Stimulated activated CD4-positive, alpha-beta T cell treated with anti-CD3 and anti-CD28 coated beads, Interleukin-1b, Interleukin-23, amount 100 ng/mL, for 24 hours (primary cell): ENCODE measurements around the gene SLC26A11.
A peak's percentile ranks its signal among the peaks of the same experiment; 100 is the strongest.
"Not testable (repeated sequence)": the region's sequence is repeated elsewhere in the genome, so short reads cannot be mapped to it uniquely, and the experiment has no call there.

Experiments used
- DNase-seq, 4 experiments: peaks; one replicate each; pipeline ENCODE4 v3.0.0-alpha.2; 2020; ENCODE audit warnings: low read depth in 4 of 4, low spot score in 1 of 4

Gene SLC26A11

DNA sequence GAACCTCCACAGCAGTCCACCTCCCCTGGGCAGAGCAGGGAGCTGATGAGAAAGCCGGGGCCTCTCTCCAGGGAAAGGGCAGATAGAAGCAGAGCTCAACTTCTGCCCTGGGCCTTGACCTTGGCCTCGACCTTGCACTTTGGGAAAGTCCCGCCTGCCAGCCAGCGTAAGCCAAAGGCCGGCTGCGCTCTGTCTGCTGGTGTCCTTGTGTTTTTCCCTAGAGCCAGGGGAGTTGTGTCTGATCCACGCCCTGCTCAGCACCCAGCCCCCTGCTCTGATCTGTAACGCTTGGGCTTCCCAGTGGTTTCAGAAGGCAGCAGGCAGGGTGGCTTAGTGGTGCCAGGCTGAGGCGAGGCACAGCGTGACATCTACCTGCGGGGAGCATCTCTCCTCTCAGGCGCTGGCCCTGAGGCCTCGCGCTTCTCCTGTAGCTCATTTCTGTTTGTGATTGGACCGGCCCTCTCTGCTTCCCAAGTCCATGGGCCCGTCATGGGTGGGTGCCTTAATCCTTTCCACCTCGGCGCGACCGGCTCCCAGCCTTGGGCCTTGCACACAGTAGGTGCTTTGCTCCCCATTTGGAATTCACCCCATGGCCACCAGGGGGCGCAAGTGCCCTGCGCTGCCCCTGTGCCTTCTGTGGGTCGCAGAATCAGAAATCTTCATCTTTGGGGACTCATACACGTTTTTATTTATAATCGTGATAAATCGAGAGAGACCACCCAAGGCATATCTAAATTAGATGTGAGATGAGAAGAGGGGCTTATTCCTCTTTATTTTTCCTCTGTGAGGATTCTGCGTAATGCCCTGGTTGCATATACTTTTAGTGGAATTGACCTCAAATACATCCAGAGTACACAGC, 24.3 kb upstream of the SLC26A11 start:
- DNase-seq: peak; percentile 28 to 42 (median 34)

DNA sequence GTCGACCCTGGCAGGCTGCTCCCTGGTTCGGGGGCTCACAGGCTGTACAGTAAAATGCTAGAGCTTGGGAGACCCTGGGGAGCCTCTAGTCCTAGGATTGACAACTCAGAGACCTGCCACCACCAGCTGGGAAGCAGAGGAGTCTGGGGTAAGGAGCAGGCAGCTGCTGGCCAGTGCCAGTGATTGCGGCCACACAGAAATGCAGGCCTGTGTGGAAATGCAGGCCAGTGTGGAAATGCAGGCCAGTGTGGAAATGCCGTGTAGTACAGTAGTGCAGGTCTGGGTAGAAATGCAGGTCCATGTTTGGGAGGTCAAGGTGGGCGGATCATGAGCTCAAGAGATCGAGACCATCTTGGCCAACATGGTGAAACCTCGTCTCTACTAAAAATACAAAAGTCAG, 23.6 kb upstream of the SLC26A11 start:
- DNase-seq: no peak

DNA sequence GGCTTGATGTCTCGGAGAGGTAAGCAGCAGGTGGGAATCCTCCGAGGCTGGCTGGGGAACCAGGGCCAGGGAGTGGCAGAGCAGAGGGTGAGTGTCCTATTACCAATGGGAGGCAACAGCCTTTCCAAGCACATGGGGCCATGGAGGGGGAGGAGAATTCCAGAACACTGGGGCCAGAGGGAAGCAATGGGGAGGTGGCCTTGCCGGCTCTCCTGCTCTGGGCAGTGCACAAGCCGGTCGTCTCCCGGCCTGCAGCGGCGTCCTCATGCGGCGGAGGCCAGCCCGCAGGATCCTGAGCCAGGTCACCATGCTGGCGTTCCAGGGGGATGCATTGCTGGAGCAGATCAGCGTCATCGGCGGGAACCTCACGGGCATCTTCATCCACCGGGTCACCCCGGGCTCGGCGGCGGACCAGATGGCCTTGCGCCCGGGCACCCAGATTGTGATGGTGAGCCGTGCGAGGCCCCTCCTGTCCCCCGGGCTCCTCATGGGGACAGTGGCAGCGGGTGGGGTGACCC, 22.0 kb upstream of the SLC26A11 start:
- DNase-seq: no peak

DNA sequence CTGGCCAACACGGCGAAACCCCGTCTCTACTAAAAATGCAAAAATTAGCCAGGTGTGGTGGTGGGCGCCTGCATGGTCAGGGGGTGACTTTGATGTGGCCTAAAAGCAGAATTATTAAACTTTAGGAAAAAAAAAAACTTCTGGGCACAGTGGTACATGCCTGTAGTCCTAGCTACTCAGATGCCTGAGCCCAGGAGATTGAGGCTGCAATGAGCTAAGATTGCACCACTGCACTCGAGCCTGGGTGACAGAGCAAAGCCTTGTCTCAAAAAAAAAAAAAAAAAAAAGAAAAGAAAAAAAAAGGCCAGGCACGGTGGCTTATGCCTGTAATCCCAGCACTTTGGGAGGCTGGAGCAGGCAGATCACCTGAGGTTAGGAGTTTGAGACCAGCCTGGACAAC, 20.9 kb upstream of the SLC26A11 start:
- not testable (repeated sequence) for DNase-seq

DNA sequence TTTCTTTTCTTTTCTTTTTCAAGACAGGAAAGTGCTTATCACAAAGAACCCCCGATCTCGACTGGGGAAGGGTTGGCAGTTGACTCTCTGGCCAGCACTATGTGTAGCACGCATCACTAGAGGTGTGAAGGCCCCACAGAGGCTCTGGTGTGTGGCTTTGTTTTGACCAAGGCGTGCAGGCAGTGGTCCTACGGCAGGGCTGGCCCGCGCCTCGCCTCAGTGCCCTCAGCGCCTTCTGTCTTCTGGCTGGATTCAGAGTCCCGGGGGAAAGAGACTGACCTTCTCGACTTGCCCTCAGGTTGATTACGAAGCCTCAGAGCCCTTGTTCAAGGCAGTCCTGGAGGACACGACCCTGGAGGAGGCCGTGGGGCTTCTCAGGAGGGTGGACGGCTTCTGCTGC, 18.8 kb upstream of the SLC26A11 start:
- no peak for DNase-seq

DNA sequence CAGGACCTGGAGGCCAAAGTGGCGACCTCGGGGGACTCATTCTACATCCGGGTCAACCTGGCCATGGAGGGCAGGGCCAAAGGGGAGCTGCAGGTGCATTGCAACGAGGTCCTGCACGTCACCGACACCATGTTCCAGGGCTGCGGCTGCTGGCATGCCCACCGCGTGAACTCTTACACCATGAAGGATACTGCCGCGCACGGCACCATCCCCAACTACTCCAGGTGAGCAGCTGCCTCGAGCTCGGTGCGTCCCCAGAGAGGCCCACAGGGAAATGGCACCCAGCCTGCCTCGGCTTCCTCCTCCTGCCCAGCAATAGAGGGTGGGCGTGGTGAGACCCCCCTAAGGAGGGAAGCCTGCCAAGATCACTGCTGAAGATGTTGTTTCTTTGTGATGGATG, 18.0 kb upstream of the SLC26A11 start:
- DNase-seq: no peak

DNA sequence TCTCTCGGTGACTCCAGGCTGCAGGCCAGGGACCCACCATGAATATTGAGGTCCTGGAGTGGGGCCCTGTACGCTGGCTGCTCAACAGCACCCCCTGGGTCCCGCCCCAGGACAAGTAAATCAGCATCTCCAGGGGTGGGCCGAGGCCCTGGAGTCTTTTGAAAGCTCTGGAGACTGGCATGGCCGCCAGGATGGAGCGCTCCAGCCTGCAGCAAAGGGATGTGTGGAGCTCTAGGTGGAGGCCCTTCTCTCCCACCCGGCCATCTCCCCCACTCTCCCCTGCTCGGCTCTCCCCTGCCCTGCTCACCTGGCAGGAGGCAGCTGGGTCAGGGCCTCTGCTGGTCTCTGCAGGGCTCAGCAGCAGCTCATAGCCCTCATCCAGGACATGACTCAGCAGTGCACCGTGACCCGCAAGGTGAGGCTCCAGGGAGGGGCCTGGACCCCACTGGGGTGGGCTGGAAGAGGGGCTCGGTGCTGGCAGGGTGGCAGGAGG, 16.7 kb upstream of the SLC26A11 start:
- no peak for DNase-seq

DNA sequence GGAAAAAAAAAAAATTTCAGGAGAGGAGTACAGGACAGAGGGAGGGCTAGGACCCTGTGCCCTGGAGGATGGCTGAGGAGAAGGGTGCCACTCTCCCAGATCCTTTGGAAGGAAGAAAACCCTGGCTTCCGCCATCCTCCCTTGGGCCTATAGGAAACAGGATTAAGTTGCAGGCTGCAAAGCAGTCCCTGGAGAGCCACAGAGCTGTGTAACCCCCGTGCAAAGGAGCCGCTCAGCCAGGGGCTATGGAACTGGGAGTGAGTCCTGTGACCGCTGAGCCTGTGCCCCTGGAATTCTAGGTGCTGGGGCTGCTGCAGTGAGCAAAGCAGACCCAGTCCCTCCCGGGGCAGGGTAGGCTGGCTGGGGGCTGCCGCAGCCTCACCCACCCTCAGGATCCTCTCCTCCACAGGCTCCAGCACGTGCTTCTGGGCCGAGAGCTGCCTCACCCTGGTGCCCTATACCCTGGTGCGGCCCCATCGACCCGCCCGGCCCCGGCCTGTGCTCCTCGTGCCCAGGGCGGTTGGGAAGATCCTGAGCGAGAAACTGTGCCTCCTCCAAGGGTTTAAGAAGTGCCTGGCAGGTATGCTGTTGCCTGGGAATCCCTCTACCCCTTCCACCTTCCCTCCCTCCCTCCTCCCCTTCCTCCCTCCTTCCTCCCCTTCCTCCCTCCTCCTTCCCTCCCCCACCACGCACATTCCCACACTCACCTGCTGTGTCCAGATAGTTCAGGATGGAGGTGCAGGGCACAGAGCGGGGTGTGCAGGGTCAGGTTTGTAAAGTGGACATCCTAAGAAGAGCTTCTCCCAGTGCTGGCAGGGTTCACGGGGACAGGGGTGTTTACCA, 15.4 kb upstream of the SLC26A11 start:
- no peak for DNase-seq

DNA sequence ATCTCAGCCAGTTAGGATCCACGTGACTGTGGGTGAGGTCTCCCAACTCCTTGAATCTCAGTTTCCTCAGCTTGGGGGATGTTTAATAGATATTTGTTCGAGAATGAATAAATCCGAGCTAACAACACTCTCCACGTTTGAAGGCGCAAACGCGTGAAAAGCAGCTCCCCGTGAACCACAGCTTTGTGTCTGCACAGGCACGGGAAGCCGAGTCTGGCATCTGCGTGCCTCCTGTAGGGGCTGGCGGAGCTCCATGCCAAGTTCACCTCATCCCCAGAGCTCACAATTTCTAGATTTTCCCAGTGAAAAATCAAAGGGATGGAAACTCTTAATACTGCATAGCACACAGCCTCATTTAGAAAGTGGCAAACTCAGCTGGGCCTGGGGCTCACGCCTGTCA, 14.4 kb upstream of the SLC26A11 start:
- DNase-seq: no peak

DNA sequence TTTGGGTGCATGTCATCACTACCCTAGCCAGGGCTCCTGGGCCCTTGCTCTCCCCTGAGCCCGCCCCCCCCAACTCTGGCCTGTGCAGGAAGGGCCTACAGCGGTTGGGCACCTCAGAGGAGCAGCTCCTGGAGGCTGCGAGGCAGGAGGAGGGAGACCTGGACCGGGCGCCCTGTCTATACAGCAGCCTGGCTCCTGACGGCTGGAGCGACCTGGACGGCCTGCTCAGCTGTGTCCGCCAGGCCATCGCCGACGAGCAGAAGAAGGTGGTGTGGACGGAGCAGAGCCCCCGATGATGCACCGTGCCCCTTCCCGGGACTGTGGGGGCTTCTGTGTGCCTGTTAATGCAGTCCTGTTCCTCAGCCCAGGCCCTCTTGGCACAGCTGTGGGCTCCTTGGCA, 12.2 kb upstream of the SLC26A11 start:
- no peak for DNase-seq

DNA sequence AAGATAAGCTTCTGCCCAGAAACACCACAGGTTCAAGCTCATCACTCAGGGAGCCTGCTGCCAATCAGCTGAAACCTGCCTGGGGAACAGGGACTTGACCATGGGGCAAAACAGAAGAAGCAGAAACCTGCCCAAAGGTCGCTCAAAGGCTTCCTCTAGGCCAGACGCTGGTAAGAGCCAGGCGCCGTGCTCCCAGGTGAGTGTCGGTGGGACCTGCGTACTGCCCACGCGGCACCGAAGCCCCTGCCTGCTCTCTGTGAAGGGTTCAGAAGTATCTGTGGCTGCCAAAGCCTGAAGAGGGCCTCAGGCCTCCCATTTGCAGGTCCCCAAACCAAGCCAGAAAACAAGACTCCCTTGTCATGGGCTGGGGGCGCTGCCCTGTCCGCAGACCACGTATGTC, 10.5 kb upstream of the SLC26A11 start:
- no peak for DNase-seq

DNA sequence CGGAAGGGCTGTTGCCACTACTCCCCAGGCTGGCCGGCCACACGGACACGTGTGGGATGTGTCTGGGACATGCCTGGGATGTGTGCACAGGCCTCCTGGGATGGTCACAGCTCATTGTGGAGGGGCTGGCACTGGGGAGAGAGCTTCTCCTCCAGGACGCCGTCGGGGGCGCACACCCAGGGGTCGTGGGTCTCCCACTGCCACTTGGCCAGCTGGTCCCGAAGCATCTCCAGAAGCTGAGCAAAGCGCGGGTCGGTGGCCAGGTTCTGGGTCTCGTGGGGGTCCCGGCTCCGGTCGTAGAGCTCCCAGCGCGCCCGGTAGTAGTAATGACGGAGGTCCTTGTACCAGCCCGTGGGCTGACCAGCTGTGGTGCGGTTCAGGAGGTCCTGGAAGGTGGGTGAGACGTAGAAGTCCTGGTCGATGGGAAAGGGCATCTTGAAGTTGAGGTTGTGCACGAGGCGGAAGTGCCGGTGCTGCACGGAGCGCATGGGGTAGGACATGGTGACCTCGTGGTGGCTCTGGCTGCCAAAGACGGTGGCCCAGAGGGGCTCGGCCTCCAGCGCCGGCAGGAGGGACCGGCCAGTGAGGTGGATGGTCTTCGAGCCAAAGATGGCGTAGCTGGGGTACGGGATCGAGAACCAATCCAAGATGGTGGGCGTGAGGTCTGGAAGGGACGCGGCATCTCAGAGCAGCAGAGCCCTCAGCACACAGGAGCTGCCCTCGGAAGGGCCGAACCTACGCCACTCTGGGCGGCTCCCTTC, 9.7 kb upstream of the SLC26A11 start:
- no peak for DNase-seq

DNA sequence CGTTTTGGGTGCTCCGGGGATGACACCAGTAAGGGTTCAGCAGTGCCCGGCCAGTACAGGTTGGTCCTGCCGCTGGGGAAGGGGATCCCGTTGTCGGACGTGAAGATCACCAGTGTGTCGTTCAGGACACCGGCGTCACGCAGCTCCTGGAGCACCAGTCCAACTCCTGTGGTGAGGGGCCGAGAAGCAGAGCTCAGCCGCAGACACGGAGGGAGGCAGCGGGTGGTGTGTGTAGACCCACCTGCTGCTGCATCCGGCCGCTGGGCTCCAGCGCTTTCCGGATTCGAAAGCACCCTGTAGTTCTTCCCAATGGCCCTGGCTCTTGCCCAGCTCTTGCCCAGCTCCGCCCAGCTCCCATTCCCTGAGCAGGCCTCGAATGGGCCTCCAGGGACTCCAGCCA, 8.1 kb upstream of the SLC26A11 start:
- no peak for DNase-seq

DNA sequence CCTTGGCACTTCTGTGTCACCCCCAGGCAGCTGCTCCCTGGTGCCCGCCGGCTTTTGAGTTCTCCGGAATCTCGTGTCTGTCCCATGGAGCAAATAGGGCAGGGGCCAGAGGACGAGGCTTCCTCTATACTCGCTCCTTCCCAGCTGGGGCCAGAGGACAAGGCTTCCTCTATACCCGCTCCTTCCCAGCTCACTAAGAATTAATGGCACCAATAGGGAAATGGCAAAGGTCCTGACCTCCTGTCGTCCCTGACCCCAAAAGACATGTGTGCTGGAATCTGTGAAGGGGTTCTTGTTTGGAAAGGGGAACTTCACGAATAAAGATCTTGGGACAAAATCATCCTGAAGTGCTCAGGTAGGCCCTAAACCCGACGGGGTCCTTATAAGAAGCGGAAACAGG, 7.7 kb upstream of the SLC26A11 start:
- no peak for DNase-seq

DNA sequence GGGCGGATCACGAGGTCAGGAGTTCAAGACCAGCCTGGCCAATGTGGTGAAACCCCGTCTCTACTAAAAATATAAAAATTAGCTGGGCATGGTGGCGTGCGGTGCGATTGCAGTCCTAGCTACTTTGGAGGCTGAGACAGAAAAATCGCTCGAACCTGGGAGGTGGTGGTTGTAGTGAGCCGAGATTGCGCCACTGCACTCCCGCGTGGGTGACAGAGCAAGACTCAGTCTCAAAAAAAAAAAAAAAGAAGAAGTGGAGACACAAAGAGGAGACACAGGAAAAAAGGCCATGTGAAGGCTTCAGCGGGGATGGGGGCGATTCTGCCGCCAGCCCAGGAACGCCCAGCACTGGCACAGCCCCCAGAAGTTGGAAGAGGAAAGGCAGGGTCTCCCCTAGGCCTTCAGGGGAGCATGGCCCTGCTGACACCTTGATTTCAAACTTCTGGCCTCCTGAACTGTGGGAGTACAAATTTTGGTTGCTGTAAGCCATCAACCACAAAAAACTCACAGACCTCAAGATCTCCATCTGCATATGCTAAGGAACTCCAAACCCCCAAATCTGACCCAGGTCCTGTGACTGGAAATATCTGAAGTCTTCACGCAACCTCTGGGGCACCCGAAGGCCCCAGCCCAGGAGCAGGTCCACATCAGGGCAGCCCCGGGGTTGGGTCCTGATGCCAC, 7.1 kb upstream of the SLC26A11 start:
- DNase-seq: no peak

DNA sequence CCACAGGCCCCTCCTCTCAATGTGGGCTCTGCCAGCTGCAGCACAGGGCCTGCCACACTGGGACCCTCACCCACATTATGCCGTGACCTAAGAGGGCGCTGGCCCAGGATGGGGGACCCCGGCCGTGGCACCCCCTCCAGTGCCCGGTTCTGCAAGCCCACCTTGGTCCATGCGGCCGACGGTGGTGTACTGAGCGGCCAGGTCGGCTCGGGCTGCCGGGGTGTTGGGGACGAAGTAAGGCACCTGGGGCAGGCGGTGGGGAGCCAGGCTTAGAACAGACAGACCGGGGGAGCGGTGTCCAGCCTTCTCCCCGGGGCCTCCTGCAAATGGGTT, 6.6 kb upstream of the SLC26A11 start:
- DNase-seq: no peak

DNA sequence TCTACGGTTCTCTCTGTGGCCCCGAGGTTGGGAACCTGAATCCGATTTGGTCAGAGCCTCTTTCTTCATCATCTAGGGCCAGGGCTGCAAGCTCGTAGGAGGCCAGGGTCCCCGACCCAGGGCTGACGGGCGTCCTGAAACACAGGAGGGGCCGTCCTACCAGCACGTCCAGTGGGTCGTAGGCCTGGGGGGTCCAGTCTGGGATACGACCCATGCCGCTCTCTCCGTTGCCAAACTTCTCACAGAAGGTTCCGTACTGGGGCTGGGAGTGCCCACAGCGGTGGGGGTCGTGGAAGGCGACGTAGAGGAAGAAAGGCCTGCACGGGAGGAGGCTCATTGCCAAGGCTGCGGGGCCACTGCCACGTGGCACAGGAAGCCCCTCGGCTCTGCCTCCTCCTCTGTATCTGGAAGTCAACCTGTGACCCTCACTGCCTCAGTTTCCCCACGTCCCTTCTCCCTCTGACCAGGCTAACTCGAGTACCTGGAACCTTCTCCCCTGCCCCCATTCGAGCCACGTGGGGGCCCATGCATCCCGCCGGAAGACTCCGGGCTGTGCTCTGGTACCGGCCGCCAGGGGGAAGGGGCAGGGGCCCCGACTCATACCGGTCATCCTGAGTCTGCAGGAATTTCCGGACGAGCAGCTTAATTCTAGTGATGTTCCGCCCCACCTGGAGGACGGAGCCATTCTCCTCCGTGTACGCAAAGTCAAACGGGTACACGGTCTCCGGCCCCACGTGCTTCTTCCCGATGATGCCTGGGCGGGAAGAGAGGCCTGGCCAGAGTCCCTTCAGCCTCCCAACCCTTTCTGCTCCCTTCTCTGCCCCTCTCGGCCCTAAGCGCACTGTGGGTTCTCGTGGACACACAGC, 6.0 kb upstream of the SLC26A11 start:
- DNase-seq: no peak

DNA sequence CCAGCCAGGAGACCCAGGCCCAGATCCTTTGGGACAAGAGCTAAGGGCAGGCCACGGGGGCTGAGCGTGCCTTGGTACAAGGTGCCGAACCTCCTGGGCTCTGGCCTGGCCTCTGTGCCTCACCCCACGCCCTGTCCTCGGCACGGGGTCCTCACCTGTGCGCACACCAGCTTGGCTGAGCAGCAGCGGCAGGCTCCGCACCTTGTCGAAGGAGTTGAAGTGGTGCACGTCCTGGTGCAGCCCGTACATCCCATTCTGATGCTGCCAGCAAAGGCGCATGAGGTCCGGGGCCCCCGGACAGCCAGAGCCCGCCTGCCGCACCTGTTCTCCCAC, 5.4 kb upstream of the SLC26A11 start:
- DNase-seq: no peak

DNA sequence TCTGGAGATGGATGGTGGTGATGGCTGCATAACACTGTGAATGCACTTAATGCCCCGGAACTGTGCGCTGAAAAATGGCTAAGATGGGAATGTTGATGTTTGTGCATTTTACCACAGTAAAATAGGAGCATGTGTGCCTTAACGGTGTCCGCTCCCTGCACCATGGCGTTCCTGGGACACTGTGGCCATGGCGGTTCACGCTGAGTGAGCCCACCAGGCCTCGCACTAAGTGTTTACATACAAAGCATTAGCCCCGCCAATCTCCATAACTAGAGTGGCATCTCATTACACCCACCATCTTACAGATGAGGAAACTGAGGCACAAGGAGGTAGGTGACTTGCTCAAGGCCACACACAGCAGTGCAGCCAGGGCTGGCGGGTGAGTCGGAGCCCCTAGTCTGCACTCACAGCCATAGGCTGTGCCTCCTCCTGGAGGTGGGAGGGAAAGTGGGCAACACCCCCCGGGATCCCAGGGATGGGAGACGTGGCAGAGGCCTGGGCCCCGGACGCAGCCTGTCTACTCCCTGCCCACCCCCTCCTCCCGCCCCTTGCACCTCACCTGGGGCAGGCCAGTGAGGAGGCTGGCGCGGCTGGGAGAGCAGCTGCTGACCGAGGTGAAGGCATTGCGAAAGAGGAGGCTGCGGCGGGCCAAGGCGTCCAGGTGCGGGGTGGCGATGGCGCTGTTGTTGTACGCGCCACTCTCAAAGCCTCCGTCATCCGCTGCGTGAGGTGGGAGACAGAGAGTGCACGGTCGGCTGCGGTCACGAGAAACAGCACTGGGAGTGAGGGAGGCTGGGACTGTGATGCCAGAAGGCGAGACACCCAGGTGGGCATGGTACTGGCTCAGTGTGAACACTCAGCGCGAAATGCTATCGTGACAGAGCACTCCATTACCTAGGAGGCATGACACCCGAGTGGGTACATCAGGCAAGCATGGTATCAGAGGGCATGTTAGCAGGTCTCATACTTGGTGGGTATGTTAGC, 3.5 kb upstream of the SLC26A11 start:
- DNase-seq: no peak
